ENCODE measurements around the gene BABAM1.
A peak's percentile ranks its signal among the peaks of the same experiment; 100 is the strongest.

Gene BABAM1

DNA sequence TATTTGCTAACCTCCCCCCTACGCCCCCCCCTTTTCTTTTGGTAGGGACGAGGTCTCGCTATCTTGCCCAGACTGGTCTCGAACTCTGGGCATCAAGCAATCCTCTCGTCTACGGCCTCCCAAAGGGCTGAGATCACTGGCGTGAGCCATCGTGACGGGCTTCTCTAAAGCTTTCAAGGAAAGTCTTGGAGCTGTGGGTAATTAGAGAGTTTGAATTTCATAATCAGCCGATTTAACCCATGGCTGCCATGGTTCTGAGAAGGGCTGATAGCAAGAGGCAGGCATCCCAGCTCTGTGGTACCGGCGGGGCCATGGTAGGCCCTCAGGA is 36.7 kb downstream of the BABAM1 start:
- DNase-seq = no peak

DNA sequence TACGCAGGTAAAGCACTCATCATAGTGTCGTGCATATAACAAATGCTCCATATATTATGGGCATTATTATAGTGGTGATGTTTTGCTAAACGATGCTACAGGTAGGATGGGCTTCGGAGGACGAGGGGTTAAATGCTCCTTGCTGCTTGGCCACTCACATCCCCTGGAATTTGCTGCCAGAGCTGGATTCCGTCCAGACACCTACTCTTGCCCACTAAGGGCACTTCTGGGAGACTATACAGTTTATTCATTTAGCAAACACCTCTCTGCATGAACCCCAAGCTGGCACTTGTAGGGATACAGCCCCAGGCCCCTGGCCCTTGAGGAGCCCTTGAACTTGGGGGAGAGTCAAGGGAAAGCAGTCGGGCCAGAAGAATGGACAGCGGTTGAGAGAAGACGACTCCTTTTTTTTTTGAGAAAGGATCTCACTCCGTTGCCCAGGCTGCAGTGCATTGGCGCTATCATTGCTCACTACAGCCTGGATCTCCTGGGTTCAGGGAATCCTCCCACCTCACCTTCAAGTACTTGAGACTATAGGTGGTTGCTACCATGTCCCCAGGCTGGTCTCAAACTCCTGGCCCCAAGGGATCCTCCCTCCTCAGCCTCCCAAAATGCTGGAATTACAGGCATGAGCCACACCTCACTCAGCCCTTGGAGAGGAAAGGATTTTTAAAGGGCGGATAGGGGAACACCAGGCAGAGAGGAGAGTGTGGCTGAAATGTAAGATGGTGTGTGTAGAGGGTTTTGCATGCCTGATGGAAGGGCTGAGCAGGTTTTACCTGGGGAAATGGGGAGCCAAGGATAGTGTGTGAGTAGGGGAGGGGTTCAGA is 37.4 kb downstream of the BABAM1 start:
- no peak for DNase-seq

DNA sequence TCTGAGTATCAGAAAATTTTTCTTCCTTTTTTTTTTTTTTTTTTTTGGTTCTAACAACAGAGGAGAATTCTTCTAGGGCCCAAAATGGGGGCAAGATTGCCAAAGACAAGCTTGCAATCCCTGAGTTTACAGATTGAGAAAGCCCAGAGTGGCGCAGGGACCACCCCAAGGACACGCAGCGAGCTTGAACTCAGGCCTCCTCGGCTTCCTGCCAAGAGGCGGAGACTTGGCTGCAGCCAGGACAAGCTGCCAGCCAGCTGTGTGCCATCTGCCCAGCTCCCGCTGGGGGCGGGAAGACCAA is 37.9 kb downstream of the BABAM1 start:
- no peak for DNase-seq

DNA sequence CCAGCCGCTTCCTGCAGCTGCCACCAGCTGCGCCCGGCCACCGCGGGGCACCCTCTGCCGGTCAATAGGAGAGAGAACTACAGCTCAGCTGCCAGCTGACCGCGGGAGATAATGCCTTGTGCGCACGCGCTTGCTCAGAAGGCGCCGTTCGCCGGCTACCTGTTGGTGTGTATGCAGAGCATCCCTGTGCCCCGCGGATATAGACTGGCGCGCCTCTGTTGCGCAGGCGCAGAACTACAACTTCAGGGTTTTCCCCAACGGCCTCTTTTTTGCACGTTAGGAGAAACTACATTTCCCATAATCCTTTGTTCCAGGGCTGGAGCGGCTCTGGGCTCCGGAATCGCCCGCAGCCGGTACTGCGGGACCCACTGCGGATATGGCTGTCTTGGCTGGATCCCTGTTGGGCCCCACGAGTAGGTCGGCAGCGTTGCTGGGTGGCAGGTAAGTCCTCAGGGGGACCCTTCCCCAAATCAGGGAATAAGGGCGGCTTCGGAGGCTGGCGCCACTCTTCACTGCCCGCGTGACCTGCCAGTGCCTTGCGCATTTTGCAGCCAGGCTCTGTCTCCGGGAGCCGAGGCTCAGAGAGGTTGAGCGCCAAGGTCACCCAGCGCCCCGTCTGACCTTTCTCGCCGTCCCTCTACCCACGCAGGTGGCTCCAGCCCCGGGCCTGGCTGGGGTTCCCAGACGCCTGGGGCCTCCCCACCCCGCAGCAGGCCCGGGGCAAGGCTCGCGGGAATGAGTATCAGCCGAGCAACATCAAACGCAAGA is 38.5 kb downstream of the BABAM1 start, which contains the start of gene MRPL34:
MRPL34 (plus strand) TSS at position 356 of the 768 bp plus-strand sequence; CDS start at position 377, 21 bp downstream.
- peak; percentile 96 to 97 for DNase-seq

DNA sequence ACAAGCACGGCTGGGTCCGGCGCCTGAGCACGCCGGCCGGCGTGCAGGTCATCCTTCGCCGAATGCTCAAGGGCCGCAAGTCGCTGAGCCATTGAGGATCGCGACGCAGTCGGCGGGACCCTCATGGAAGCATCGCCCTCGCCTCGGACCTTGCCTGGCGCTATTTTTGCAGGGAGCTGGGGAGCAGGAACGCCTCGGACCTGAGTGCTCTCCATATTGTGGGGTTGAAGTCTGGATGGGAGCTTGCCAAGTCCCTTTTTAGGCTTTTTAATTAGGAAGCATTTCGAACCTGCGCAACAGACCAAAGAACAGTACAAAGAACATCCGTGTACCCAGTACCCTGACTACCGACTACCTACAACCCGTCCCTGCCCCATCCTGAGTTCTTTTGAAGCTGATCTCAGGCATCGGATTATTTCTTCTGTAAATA is 39.1 kb downstream of the BABAM1 start:
- DNase-seq = no peak

DNA sequence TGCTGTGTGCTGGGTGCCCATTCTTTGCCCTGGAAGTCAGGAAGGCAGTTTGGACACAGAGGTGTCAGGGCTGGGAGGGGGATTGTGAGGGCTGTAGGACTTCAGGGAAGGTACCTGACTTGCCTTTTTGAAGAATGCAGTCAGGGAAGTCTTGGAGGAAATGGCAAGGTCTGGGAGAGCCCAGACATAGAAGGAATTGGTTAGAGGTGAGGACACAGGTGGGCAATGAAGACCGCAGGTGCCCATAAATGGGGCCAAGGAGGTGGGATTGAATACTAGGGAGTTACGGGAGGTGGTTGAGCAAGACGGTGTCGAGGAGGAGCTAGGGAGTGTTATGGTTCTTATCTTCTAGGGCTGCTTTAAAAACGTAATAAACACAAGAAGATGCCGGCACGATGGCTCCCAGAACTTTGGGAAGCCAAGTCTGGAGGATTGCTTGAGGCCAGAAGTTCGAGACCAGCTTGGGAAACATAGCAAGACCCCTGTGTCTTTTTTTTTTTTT is 40.7 kb downstream of the BABAM1 start:
- no peak for DNase-seq

DNA sequence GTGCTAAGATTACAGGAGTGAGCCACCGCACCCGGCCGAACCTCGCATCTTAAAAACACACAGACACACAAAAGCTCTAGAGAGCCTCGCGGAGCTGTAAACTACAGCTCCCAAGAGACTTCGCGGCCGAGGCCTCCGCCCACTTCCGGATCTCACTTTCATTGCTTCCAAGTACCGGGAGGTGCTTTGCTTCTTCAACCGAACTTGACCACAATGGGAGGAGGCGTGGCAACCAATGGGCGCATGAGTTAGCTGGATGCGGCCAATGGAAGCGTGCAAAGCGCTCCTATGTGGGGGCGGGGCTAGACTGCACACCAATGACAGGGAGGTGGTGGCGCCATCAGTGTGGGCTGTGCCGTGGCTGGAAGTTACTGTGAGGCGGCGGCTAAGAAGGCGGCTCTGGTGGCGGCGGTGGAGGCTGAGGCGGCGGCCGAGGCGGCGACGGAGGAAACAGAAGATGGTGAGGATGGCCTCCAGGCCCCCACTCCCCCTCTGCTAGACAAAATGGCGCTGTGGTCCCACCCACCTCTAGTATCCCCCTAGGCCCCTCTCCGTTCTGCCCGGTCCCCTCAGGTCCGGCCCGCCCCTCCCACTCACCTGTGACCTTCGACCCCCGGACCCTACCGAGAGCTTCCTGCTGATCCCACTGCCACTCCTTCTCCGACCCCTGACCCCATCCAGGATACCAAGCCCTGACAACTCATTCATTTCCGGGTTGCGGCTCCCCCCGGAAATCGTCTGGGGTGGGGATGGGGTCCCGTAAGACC is 42.1 kb downstream of the BABAM1 start, which contains the start of gene DDA1:
DDA1 (plus strand) TSS at position 366 of the 767 bp plus-strand sequence; CDS start at position 458, 92 bp downstream.
- DNase-seq = peak; percentile 97 to 99

DNA sequence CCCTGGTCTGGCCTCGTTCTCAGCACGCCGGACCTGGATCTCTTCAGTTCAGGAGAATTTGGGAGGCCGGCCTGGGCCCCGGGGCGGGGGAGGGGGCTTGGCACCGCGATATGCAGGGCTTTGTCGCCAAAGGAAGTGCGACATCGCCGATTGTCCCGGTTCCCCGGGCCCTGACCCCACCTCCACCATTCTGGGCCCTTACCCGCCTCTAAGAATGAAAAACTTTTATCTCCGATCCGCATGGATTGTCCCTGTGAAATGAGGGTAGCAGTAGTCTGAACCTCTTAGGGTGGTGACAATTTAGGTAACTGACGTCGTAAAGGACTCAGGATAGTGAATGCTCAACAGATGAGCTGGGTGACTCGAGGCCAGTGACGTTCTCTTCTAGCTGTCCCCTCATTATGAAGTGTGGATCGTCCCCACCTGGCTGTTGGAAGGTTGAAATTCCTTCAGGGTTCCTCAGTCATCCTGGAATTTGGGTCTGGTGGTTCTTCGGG is 42.8 kb downstream of the BABAM1 start:
- DNase-seq = no peak

DNA sequence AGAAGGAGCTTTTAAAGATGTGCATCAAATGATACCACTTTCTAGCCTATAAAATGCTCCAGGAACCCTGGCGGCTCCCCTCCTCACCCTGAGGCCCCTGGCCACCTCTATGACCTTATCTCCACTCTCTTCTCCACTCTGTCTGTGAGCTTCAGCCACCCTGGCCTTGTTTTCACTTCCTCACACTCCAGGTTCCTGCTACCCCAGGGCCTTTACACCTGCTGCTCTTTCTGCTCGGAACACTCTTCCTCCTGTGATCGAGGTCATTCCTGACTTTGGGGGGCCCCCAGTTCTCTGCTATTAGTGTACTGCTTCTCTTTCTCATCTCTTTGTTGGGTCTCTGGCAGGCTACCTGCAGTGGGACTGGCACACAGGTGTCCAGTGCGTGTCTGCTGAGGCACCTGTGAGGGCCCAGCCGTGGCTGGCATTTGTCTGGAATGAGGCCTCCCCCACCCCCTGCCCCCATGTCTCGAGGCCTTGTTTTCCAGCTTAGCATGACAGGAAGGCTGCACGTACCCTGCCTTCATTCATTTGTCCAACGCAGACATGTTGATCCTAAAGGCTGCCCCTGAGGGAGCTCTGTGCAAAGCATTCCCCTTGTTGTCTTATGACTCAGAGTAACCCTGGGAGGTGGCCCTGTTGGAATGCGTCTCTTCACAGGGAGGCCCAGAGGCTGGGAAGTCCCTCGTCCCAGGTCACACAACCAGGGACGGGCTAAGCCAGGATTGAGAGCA is 44.4 kb downstream of the BABAM1 start:
- DNase-seq = no peak

DNA sequence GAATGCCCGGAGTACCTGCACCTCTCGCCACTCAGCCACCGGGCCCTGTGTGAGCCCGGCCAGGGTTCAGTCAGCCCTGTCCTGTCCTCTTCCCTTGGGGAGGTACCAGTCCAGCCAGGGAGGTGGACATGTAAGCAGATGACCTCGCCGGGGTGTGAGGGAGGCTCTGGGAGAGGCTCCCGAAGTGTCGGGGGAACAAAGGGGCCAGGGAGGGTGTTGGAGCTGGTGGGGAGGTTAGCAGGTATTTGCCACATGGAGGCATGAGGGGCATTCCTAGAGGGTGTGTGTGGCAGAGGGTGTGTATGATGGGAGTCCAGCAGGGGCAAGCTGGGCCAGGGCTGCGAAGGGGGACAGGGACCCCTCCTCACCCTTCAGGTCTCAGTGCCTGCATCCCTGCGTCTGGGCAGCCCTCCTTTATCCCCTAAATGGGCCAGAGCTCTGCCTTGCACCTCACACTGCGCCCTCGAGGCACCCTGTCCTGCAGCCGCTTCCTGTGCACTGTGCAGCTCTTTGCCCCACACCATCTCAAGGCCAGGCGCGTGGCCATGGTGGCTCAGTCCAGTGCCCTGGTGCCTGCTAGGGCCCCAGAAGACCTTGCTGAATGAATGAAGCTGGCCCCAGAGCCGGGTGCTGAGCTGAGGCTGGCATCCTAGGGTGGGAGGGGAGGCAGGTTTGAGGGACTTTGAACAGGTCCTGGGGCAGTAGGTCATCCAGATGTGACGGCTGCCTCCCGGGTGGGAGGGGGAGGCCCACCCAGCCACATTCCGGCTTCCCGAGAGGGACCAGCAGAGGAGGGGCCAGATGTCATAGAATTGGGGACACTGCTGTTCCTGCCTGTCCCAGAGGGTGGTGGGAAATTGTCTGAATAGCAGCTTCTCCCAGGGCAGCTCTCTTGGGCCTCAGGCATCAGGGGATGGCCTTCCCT is 45.2 kb downstream of the BABAM1 start:
- DNase-seq = no peak

DNA sequence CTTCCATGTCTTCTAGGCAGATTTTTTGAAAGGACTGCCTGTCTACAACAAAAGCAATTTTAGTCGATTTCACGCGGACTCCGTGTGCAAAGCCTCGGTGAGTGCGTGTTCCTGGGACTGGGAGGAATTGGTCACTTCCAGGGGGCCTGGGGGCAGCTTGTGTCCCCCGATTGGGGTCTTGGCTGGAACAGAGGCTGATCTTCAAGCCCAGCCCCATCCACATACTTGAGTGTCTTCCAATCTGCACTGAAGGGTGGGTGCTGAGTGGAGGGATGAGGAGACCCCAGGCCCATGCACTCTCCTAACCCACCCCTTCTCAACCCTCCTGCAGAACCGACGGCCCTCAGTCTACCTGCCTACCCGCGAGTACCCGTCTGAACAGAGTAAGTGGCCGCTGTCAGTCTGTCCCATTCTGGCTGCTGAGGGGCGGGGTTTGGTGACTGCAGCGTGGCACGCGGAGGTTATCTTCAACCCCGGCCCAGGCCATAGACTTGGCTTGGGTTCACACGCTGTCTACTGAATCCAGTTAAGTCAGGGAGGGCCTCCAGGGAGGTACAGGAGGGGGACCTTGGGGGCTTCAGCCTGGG is 46.9 kb downstream of the BABAM1 start:
- no peak for DNase-seq

DNA sequence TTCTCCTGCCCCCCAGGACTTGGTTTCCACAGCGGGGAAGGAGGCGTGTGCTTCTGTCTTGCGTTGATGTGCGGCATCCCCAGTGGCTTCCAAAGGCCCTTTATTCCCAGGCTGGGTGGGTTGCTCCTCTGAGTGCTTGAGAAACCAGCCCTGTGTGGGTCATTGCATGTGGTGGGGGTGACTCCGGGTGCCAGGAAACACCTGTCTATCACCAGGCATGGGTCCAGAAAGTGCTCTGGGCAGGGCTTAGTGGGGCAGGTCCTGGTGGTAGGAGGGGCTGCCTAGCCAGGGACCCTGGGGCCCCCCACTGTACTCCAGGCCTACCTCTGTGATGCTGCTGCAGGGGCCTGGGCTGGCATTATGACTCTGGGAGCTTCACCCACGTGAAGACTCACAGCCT is 51.7 kb downstream of the BABAM1 start:
- no peak for DNase-seq

DNA sequence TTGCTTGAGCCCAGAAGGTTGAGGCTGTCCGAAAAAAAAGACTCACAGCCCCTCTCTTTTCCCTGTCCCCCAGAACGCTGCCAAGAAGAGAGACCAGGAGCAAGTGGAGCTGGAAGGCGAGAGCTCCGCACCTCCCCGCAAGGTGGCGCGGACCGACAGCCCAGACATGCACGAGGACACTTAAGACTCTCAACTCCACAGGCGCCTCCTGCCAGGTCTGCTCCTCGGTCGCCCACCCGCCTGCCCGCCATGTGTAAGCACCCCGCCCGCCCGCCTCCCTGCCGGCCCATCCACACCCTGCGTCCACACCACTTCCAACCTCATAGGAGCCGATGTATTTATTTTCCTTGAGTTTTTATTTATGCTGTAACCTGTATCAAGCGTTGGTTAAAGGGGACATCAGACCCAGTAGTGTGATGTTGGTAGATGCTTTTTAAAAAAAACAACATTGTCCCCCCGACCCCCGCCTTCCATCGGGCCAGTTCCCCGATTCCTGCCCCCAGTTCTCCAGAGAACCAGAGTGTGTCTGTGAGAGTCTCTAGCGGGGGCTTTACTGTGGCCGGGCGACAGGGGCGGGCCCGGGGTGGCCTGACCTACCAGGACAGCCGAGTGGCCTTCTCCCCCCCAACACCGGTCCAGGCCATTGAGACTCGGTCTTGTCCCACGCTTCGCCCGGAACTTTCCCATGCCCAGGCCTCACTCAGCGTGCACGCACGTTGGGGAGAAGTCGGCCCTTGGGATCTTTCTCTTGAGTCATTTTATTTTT is 52.4 kb downstream of the BABAM1 start:
- no peak for DNase-seq

DNA sequence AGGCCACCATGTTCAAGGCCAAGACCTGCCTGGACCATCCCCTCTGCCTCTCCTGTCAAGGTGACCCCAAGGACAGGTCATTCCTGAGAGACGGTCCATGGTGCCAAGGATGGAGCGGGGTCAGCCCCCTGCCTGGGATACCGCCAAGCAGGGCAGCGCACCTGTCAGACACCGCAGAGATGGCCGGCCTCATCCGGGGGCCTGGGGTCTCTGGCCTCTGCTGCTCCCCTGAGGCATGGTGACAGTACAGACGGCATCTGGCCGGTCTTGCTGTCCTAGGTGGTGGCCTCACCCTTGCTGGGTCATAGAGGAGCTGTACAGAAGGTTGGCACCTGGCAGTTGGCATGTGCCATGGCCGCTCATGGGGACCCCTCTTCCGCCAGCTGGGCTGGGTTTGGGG is 53.2 kb downstream of the BABAM1 start:
- no peak for DNase-seq

DNA sequence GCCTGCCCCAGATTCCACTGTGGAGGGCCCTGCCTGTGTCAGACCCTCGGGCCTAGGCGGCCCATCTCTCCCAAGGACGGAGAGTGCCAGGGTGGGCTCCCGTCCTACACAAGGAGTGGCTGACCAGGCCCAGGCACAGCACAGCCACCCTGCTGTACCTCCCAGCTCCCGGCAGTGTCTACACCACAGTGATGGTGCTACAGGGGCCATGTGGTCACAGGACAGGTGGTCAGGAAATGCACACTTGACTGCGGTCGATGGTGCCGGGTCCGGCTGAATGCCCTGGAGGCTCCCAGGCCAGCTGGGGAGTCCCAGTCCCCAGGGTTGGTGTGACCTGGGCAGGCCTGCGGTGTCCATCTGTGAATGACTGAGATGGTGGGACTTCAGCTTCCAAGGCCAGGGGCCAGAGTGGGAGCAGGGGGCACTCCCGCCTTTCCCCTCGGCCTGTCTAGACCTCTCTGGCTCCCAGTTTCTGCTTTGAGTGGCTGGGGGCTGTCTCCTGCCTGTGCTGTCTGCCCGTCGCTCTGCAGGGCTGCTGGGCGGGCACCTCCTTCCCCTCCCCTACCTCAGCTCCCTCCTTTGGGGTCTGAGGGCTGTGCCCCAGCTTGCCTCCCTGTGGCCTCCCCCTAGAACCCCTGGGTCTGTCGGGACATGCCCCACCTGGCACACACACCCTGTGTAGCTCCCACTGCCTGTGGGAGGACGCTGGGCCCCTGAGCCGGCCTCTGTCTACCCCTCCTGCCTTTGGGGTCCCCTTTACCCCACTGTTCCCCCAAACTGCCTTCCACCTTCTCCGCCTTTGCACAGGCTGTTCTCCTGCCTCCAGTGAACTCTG is 54.6 kb downstream of the BABAM1 start:
- DNase-seq = no peak

DNA sequence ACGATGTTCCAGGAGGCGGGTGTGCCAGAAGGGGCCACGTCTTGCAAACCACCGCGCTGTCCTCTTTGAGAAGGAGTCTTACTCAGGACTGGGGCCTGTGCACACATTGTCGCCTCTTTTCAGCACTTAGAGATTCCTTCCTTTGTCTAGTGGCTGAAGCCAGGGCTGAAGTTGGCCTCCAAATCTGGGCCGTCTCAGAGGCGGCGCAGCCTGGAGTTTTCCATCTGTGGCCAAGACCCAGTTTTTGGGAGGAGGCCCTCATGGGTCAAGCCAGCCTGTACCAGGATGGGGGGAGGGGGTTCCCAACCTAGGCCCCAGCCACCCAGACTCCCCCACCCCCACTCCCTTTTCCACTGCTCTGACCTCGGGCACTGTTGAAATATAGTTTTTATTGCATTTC is 55.6 kb downstream of the BABAM1 start:
- no peak for DNase-seq

DNA sequence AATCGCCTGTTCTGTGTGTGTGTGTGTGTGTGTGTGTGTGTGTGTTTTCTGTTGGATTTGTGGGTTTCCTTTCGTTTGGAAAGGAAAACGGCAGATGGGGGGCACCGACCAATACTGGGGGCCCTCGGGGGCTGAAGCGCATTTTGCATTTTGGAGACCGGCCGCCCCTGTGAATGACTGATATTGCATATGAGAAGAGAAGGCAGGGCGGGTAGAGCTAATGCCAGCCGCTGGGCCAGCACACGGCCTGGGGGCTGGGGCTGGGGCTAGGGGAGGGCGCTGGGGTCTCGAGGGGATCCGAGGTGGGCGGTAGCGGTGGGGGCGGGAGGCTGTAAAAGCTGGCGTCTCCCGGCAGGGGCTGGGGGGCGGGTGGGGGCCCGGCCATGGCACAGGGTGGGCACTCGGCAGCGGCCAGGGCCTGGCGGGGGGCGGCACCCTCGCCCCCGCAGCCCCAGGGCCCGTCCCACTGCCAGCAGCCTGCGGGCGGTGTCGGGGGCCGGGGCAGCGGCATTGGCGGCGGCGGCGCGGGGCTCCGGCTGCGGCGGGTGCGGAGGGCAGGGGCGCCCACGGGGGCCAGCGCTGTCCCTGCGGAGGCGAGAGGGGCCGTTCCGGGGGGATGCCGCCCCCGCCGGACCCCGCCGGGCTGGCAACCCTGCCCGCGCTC is 56.2 kb downstream of the BABAM1 start:
- DNase-seq = no peak

DNA sequence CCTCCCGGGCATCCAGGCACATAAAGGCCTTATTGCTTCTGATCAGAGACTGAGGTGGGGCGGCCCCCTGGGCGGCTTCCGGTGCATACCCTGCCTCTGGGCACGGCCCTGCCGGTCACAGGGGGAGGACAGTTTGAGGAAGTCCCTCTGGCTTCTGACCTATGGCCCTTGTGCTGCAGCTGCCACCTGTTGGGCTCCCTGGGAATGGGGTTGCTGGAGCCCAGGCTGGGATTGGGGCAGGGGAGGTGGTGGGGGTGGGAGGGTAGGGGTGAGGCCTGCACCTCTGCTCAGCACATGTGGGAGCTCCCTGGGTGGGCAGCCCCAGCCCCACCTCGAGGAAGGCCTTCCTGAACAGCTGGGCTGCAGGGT is 56.7 kb downstream of the BABAM1 start:
- no peak for DNase-seq

Measured in NCI-H526 (cell line).